Fibroblast of villous mesenchyme (primary cell): ENCODE results near the gene PKD1. TPM values are rescaled to one million over a fixed set of nuclear protein-coding genes. Genes with fewer than 3 reads are reported as not detected.
A peak's percentile ranks its signal among the peaks of the same experiment; 100 is the strongest.

Source experiments
- DNase-seq: peaks from one replicate; pipeline ENCODE4 v3.0.0-alpha.2; 2010; ENCODE audit warnings: low read depth
- H3K4me3 ChIP-seq: 2 replicates; pipeline ENCODE4 v1.5.1; 2011; ENCODE audit warnings: low read depth, mild to moderate bottlenecking, low read length
- CTCF ChIP-seq: IDR thresholded peaks from 2 replicates; pipeline ENCODE4 v1.5.1; 2012; ENCODE audit warnings: low read depth, mild to moderate bottlenecking, low read length; ENCODE audit not compliant: insufficient read depth
- small RNA-seq: library from RNA; depleted of rRNA; stranded (forward); fragments of <200 nt; gene quantifications from one replicate; pipeline ENCODE3, GENCODE V24; 2012
- total RNA-seq: library from RNA; depleted of rRNA; stranded (reverse); fragments of >200 nt; gene quantifications from 2 replicates; pipeline ENCODE4 v1.2.3, GENCODE V29; 2012

The PKD1 gene
- total RNA-seq, 1 donor = 139 TPM

GRCh38 chr16:2040787-2041522 is 94.7 kb downstream of the PKD1 start:
- no peak for TF ChIP-seq CTCF
- no peak for DNase-seq
- no peak overlapping the region for H3K4me3 ChIP-seq

DNA sequence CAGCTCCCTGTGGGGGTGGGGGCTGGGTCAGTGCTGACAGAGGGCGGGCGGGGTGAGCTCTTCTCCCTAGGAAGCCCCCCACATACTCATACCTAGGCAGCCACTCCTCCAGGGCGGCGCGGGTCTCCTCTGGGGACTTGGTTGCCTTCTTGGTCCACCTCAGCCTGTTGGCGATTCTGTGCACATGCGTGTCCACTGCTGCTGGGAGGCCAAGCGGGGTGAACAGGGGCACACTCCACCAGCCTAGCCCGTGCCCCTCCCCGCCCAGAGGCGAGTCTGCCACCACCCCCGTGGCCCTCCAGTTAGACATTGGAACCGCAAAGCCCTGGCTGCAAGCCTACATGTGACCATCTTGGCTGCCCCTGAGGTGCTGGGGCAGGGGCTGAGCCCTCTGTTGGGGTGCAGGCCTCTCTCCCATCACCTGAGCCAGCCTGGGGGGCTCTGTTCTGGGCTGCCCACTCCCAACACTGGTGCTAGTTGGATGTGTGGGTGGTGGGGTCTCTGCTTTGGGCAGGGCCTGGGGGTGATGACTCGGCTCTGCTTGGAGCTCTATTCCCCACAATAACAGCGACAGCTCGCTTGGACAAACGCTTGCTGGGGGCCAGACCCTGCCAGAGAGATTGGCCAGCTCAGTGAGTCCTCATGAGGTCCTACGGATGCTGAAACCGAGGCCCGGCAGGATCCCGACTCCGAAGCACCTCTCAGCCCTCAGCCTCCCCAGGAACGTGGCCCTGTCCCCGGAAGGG is 95.5 kb downstream of the PKD1 start:
- no peak overlapping the region for H3K4me3 ChIP-seq

DNA sequence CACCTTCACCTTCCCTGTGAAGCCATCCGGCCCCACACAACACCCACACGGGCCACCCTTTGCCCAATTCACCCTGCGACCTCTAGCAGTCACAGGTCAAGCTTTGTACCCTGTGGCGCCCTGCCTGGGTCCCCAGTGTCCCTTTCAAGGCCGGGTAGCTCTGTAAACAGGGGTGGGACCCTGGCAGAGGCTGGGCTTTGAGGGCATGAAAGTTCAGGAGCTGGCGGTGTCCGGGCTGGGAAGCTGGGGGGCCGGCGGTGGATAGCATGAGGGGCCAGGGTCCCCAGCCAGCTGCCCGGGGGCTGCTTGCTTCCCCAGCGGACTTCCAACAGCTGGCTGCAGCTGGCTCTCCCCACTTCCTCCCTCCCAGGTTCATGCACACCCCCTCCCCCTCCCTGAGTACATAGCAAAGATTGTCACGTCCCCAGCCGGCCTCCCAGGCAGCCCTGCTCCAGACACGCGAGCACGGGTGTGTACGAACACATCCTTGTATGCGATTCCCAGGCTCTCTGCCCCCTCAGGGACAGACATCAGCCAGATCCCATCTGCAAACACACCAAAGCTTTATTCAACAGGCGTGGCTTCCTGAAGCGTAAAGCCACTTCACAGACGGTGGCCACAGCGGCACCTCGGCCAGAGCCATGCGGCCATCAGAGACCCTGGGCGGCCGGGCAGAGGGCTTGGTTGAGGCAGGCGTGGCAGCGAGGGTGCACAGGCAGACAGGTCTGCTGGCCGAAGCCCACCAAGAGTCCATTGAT is 96.2 kb downstream of the PKD1 start:
- peak; percentile 98 for DNase-seq
- H3K4me3 ChIP-seq = no peak overlapping the region
- no peak for TF ChIP-seq CTCF

More for the DNA sequence above, 95.5 kb downstream of the PKD1 start:
- TF ChIP-seq CTCF = no peak
- no peak for DNase-seq

Small RNA genes lying within 50 kb of the gene (small RNA-seq; reads per million reads assigned to genes)
- gene MIR1225 (not detected), gene MIR3180-5 (not detected), gene MIR4516 (not detected), gene RF00019 (not detected), gene SNORD60 (not detected)

Other genes starting within 250 kb of the PKD1 start
- not detected in 2 replicates for gene HS3ST6, start 217.5 kb downstream of the PKD1 start, total RNA-seq
- gene MSRB1, start 192.7 kb downstream of the PKD1 start, total RNA-seq = 14.2 and 16.4 TPM in 2 replicates
- not detected in 2 replicates for gene RPL3L, start 181.2 kb downstream of the PKD1 start, total RNA-seq
- 87.2 and 156 TPM in 2 replicates for gene NDUFB10, start 176.4 kb downstream of the PKD1 start, total RNA-seq
- 1,294 and 1,994 TPM in 2 replicates for gene RPS2, start 171.1 kb downstream of the PKD1 start, total RNA-seq
- not detected in 2 replicates for gene RNF151, start 169.0 kb downstream of the PKD1 start, total RNA-seq
- 28.5 and 39.0 TPM in 2 replicates for gene TBL3, start 163.8 kb downstream of the PKD1 start, total RNA-seq
- gene NOXO1, start 154.4 kb downstream of the PKD1 start, total RNA-seq = 0.43 TPM in 1 of 2 replicates, not detected in the other
- gene GFER, start 151.7 kb downstream of the PKD1 start, total RNA-seq = 9.5 and 13.9 TPM in 2 replicates
- 1.6 and 2.6 TPM in 2 replicates for gene SYNGR3, start 145.9 kb downstream of the PKD1 start, total RNA-seq
- gene ZNF598, start 126.1 kb downstream of the PKD1 start, total RNA-seq = 23.5 and 27.6 TPM in 2 replicates
- gene NPW, start 116.1 kb downstream of the PKD1 start, total RNA-seq = 0.32 and 1.3 TPM in 2 replicates
- 52.7 and 59.3 TPM in 2 replicates for gene NHERF2, start 109.0 kb downstream of the PKD1 start, total RNA-seq
- gene NTHL1, start 88.1 kb downstream of the PKD1 start, total RNA-seq = 25.5 and 31.9 TPM in 2 replicates
- 62.6 and 69.9 TPM in 2 replicates for gene TSC2, start 87.9 kb downstream of the PKD1 start, total RNA-seq
- gene RAB26, start 12.7 kb upstream of the PKD1 start, total RNA-seq = 0.97 and 1.3 TPM in 2 replicates
- gene TRAF7, start 19.9 kb upstream of the PKD1 start, total RNA-seq = 52.2 and 62.6 TPM in 2 replicates
- gene CASKIN1, start 60.7 kb upstream of the PKD1 start, total RNA-seq = under 0.01 and 0.86 TPM in 2 replicates
- 18.4 and 24.2 TPM in 2 replicates for gene MLST8, start 69.6 kb upstream of the PKD1 start, total RNA-seq
- 1.6 and 1.7 TPM in 2 replicates for gene BRICD5, start 75.0 kb upstream of the PKD1 start, total RNA-seq
- 20.3 TPM in 2 replicates for gene PGP, start 78.9 kb upstream of the PKD1 start, total RNA-seq
- gene E4F1, start 87.7 kb upstream of the PKD1 start, total RNA-seq = 25.9 and 32.5 TPM in 2 replicates
- gene DNASE1L2, start 100.5 kb upstream of the PKD1 start, total RNA-seq = 0.64 and 0.86 TPM in 2 replicates
- 40.2 and 50.9 TPM in 2 replicates for gene ECI1, start 115.7 kb upstream of the PKD1 start, total RNA-seq
- gene RNPS1, start 132.2 kb upstream of the PKD1 start, total RNA-seq = 85.7 and 95.0 TPM in 2 replicates
- gene ABCA3, start 204.8 kb upstream of the PKD1 start, total RNA-seq = 0.43 and 0.97 TPM in 2 replicates